B cell (primary cell): Measurements from ENCODE around the gene AKR1A1. TPM values are rescaled to one million over a fixed set of nuclear protein-coding genes. Genes with fewer than 3 reads are reported as not detected.

ENCODE experiments used
- ATAC-seq: fragments of 200-7000 bp; cut with Tn5 transposase; one replicate; pipeline ENCODE4 v1.10.0; 2021; ENCODE audit warnings: low read depth, mild to moderate bottlenecking, moderate number of reproducible peaks, moderate library complexity
- CTCF ChIA-PET: fragments of 350-600 bp; sonication (Branson Sonifier 250); formaldehyde crosslinking; loops from one replicate; lab custom pipeline; 2021; ENCODE audit warnings: antibody characterized with exemption, inconsistent platforms; lab: Charles Lee
- POLR2A ChIA-PET: fragments of 350-600 bp; sonication (Branson Sonifier 250); formaldehyde crosslinking; loops from one replicate; lab custom pipeline; 2021; ENCODE audit warnings: antibody characterized with exemption; lab: Charles Lee
- DNase-seq: peaks from one replicate; pipeline ENCODE4 v3.0.0; 2013
- H2AFZ ChIP-seq: 2 replicates; pipeline ENCODE4 v1.6.1; 2012; ENCODE audit warnings: mild to moderate bottlenecking, low read depth, low read length; ENCODE audit not compliant: insufficient read depth, poor library complexity, severe bottlenecking
- H3K27ac ChIP-seq, 2 donors: 1 replicate in 1 of 2; 2 replicates in 1 of 2; pipeline ENCODE4 v1.5.1; 2012 to 2013; ENCODE audit warnings: low read length in 2 of 2, mild to moderate bottlenecking in 2 of 2, moderate library complexity in 1 of 2
- H3K27me3 ChIP-seq, 4 experiments: fragments of 200-600 bp in 1 of 4; sonication (generic) in 1 of 4; replicated peaks in 1 of 4; 1 replicate in 2 of 4; 2 replicates in 2 of 4; pipeline versions ENCODE4 v1.6.1 to v1.7.0; 2013 to 2016; ENCODE audit warnings: low read length in 3 of 4, mild to moderate bottlenecking in 2 of 4, mixed read lengths in 1 of 4, moderate library complexity in 1 of 4; ENCODE audit not compliant: insufficient read depth in 4 of 4, control insufficient read depth in 3 of 4; ENCODE audit errors: control extremely low read depth in 1 of 4
- H3K36me3 ChIP-seq, 2 experiments: replicated peaks in 1 of 2; 1 replicate in 1 of 2; 2 replicates in 1 of 2; pipeline versions ENCODE4 v1.6.1 to v1.7.1; 2013; ENCODE audit warnings: low read length in 1 of 2; ENCODE audit not compliant: insufficient read depth in 2 of 2, control insufficient read depth in 1 of 2; ENCODE audit errors: control extremely low read depth in 1 of 2, extremely low read depth in 1 of 2
- H3K4me1 ChIP-seq, 2 donors: fragments of 200-600 bp in 1 of 2; sonication (generic) in 1 of 2; 1 replicate in 1 of 2; 2 replicates in 1 of 2; pipeline versions ENCODE4 v1.5.1 to v1.6.1; 2013 to 2017; ENCODE audit warnings: low read length in 2 of 2; ENCODE audit not compliant: control insufficient read depth in 2 of 2, insufficient read depth in 2 of 2
- H3K4me2 ChIP-seq: replicated peaks from 2 replicates; pipeline ENCODE3; 2012; ENCODE audit warnings: mild to moderate bottlenecking, low read depth, low read length; ENCODE audit not compliant: poor library complexity, severe bottlenecking
- H3K4me3 ChIP-seq, 5 experiments: fragments of 200-600 bp in 1 of 5; sonication (generic) in 1 of 5; 1 replicate in 3 of 5; 2 replicates in 2 of 5; pipeline versions ENCODE4 v1.5.1 to v1.7.0; 2011 to 2016; ENCODE audit warnings: low read length in 4 of 5, mild to moderate bottlenecking in 4 of 5, low read depth in 2 of 5, control low read depth in 1 of 5, moderate library complexity in 1 of 5; ENCODE audit not compliant: insufficient read depth in 1 of 5; ENCODE audit errors: control extremely low read depth in 1 of 5, extremely low read depth in 1 of 5
- H3K79me2 ChIP-seq: fragments of 200-600 bp; sonication (generic); one replicate; pipeline ENCODE4 v1.6.0; 2016; ENCODE audit warnings: low read length; ENCODE audit not compliant: control insufficient read depth, insufficient read depth
- H3K9ac ChIP-seq: fragments of 200-600 bp; sonication (generic); 2 replicates; pipeline ENCODE4 v1.6.1; 2017; ENCODE audit warnings: mild to moderate bottlenecking, low read length, moderate library complexity
- H3K9me3 ChIP-seq, 3 donors: one replicate each; pipeline versions ENCODE4 v1.6.1 to v1.7.1; 2013; ENCODE audit warnings: low read length in 2 of 3; ENCODE audit not compliant: control insufficient read depth in 2 of 3, insufficient read depth in 1 of 3; ENCODE audit errors: control extremely low read depth in 1 of 3
- H4K20me1 ChIP-seq: 2 replicates; pipeline ENCODE4 v1.6.0; 2012; ENCODE audit warnings: mild to moderate bottlenecking, low read length; ENCODE audit not compliant: insufficient read depth, control insufficient read depth, poor library complexity, severe bottlenecking
- H3K27ac Mint-ChIP-seq: one replicate; pipeline ENCODE4 v1.8.0; 2021; ENCODE audit warnings: mixed read lengths
- H3K27me3 Mint-ChIP-seq: one replicate; pipeline ENCODE4 v1.8.0; 2021; ENCODE audit warnings: mixed read lengths
- H3K4me1 Mint-ChIP-seq: one replicate; pipeline ENCODE4 v1.8.0; 2021; ENCODE audit warnings: mixed read lengths
- H3K4me3 Mint-ChIP-seq: one replicate; pipeline ENCODE4 v1.8.0; 2021; ENCODE audit warnings: mixed read lengths
- H3K9me3 Mint-ChIP-seq: one replicate; pipeline ENCODE4 v1.8.0; 2022; ENCODE audit warnings: mixed read lengths; ENCODE audit not compliant: insufficient read depth
- CTCF ChIP-seq: fragments of 200-600 bp; IDR thresholded peaks from one replicate; pipeline ENCODE4 v1.8.0; 2022; ENCODE audit warnings: antibody characterized with exemption, mild to moderate bottlenecking
- EZH2 ChIP-seq: IDR thresholded peaks from 2 replicates; pipeline ENCODE4 v1.6.1; 2012; ENCODE audit warnings: borderline replicate concordance, low read depth, mild to moderate bottlenecking, moderate library complexity, low read length; ENCODE audit not compliant: insufficient read depth, poor library complexity, severe bottlenecking
- WGBS: methylation state at CpG from one replicate; pipeline ENCODE4 v1.1.5; 2013; ENCODE audit warnings: missing lambda C conversion rate; ENCODE audit not compliant: insufficient coverage; 5-methylcytosine and 5-hydroxymethylcytosine counted together
- intact Hi-C: fragments of 100-400 bp; cut with micrococcal nuclease; formaldehyde crosslinking; loops from one replicate; pipeline ENCODE4 v1.10.0; 2022
- polyA plus RNA-seq: library from polyadenylated mRNA; depleted of rRNA; stranded (reverse); fragments of >200 nt; gene quantifications from 2 replicates; pipeline ENCODE4 v1.2.3, GENCODE V29; 2012
- total RNA-seq, 2 donors: library from RNA; stranded (reverse); fragments of 120-200 nt in 1 of 2; gene quantifications; 1 replicate in 1 of 2; 2 replicates in 1 of 2; pipeline versions ENCODE4 v1.2.3 to v1.2.4, GENCODE V29; 2013 to 2022

The AKR1A1 gene
- total and polyA plus RNA-seq, 2 donors (not counting 1 experiment from before 2014, with no cell fraction given), result 145 to 163 TPM

- Histone ChIP-seq H3K9me3 (no peaks in the 10 kb centered on the region), H3K4me3 (peak overlapping the region in 1 of 5 experiments; percentile 21), H3K9ac (peak overlapping the region; percentile 28), H3K27ac (peak overlapping the region; percentile 57 to 72), H4K20me1 (peaks cover 22% of the 10 kb centered on the region), H3K4me1 (peaks cover 25 to 35% of the 10 kb centered on the region in 2 donors), H2AFZ (no peak overlapping the region), H3K79me2 (peaks cover 38% of the 10 kb centered on the region), H3K36me3 (peaks cover 3 to 54% of the 10 kb centered on the region in 2 experiments), H3K4me2 (peak overlapping the region; percentile 54), H3K27me3 (no peaks in the 10 kb centered on the region)
- Mint-ChIP-seq H3K27me3 (no peaks in the 10 kb centered on the region), H3K27ac (peak overlapping the region; percentile 62), H3K9me3 (no peaks in the 10 kb centered on the region), H3K4me3 (peak overlapping the region; percentile 14), H3K4me1 (peaks cover 42% of the 10 kb centered on the region)
- peak; percentile 74 for DNase-seq
- ChIA-PET POLR2A (interaction anchor here (0.5 to 1.5 kb wide), 3 partner anchors 22 to 88 kb away, joined by 6 to 11 read pairs (median 7); no protein-coding TSS in a partner anchor), CTCF (interaction anchor here (0.9 to 1.3 kb wide), 2 partner anchors 24 to 38 kb away, joined by 3 to 4 read pairs; no protein-coding TSS in a partner anchor)
- peak; percentile 72 for ATAC-seq
- TF ChIP-seq CTCF (no peak), EZH2 (no peak)
- 74% methylated on average over 3 of the region's 5 CpGs for WGBS
- intact Hi-C loops, result no loop called here
Observed at GRCh38 chr1:45608175-45609156, 57.8 kb downstream of the AKR1A1 start.
